Cardiac fibroblast (primary cell): ENCODE measurements around the gene PLCH2.

Experiments used
- DNase-seq, 2 donors: peaks; one replicate each; pipeline versions ENCODE4 v3.0.0 to v3.0.0-alpha.2; 2010; ENCODE audit warnings: low read depth in 2 of 2
- H3K4me3 ChIP-seq, 2 donors: replicated peaks in 1 of 2; 1 replicate in 1 of 2; 2 replicates in 1 of 2; pipeline ENCODE4 v1.5.1; 2011; ENCODE audit warnings: low read depth in 2 of 2, low read length in 2 of 2, mild to moderate bottlenecking in 2 of 2, moderate library complexity in 1 of 2
- CTCF ChIP-seq: IDR thresholded peaks from one replicate; pipeline ENCODE4 v1.5.1; 2011; ENCODE audit warnings: low read depth, mild to moderate bottlenecking, low read length, inconsistent platforms

Gene PLCH2

GRCh38 chr1:2471159-2471471 is 5.0 kb upstream of the PLCH2 start:
- H3K4me3 ChIP-seq: no peak overlapping the region
- no peak for DNase-seq
- no peak for TF ChIP-seq CTCF

GRCh38 chr1:2471587-2472001 is 4.5 kb upstream of the PLCH2 start:
- H3K4me3 ChIP-seq: no peak overlapping the region
- DNase-seq: no peak
- no peak for TF ChIP-seq CTCF

- TF ChIP-seq CTCF: no peak
- H3K4me3 ChIP-seq: no peak overlapping the region
- no peak for DNase-seq
These were observed 4.0 kb upstream of the PLCH2 start for GRCh38 chr1:2472109-2472508.

- no peak overlapping the region for H3K4me3 ChIP-seq
- no peak for TF ChIP-seq CTCF
- DNase-seq: no peak
These were observed 3.4 kb upstream of the PLCH2 start for GRCh38 chr1:2472561-2473177.

GRCh38 chr1:2473198-2473597 is 2.9 kb upstream of the PLCH2 start:
- DNase-seq: no peak
- TF ChIP-seq CTCF: no peak
- no peak overlapping the region for H3K4me3 ChIP-seq

GRCh38 chr1:2474104-2474844 is 1.8 kb upstream of the PLCH2 start:
- no peak for DNase-seq
- H3K4me3 ChIP-seq: no peak overlapping the region
- no peak for TF ChIP-seq CTCF
